GM23338 (cell line): ENCODE data around the gene MMD. TPM values are rescaled to one million over a fixed set of nuclear protein-coding genes. Genes with fewer than 3 reads are reported as not detected.
"Not testable (repeated sequence)": the region's sequence is repeated elsewhere in the genome, so short reads cannot be mapped to it uniquely, and the experiment has no call there.

ENCODE experiments used
- ATAC-seq: fragments of 200-7000 bp; cut with Tn5 transposase; 3 replicates; pipeline ENCODE4 v1.9.1; 2020
- DNase-seq: peaks from one replicate; pipeline ENCODE4 v3.0.0-alpha.2; 2015; ENCODE audit warnings: low spot score
- H2AFZ ChIP-seq: fragments of 200-600 bp; sonication (generic); 2 replicates; pipeline ENCODE4 v1.8.0; 2016; ENCODE audit warnings: antibody characterized with exemption, mild to moderate bottlenecking, moderate library complexity
- H3F3A ChIP-seq: fragments of 200-600 bp; sonication (generic); replicated peaks from 2 replicates; pipeline ENCODE4 v1.8.0; 2017; ENCODE audit warnings: antibody characterized with exemption, mixed run types, low read depth
- H3K27ac ChIP-seq: fragments of 200-600 bp; sonication (generic); 2 replicates; pipeline ENCODE4 v1.6.1; 2016; ENCODE audit warnings: low read depth
- H3K27me3 ChIP-seq: fragments of 200-600 bp; sonication (generic); 2 replicates; pipeline ENCODE4 v1.8.0; 2016; ENCODE audit warnings: mild to moderate bottlenecking, mixed run types, moderate library complexity; ENCODE audit not compliant: insufficient read depth
- H3K36me3 ChIP-seq: fragments of 200-600 bp; sonication (generic); 2 replicates; pipeline ENCODE4 v1.8.0; 2016; ENCODE audit warnings: mild to moderate bottlenecking; ENCODE audit not compliant: insufficient read depth
- H3K4me1 ChIP-seq: fragments of 200-600 bp; sonication (generic); 2 replicates; pipeline ENCODE4 v1.8.0; 2016; ENCODE audit warnings: mild to moderate bottlenecking, moderate library complexity; ENCODE audit not compliant: insufficient read depth
- H3K4me2 ChIP-seq: fragments of 200-600 bp; sonication (generic); 2 replicates; pipeline ENCODE4 v1.7.1; 2017; ENCODE audit warnings: mixed run types
- H3K4me3 ChIP-seq: fragments of 200-600 bp; sonication (generic); 2 replicates; pipeline ENCODE4 v1.6.1; 2016; ENCODE audit warnings: mixed run types
- H3K79me2 ChIP-seq: fragments of 200-600 bp; sonication (generic); replicated peaks from 2 replicates; pipeline ENCODE4 v1.8.0; 2017; ENCODE audit warnings: mild to moderate bottlenecking; ENCODE audit not compliant: insufficient read depth
- H3K9me2 ChIP-seq: fragments of 200-600 bp; sonication (generic); 2 replicates; pipeline ENCODE4 v1.8.0; 2017; ENCODE audit not compliant: insufficient read depth
- H4K20me1 ChIP-seq: fragments of 200-600 bp; sonication (generic); replicated peaks from 2 replicates; pipeline ENCODE4 v1.8.0; 2017; ENCODE audit warnings: mild to moderate bottlenecking; ENCODE audit not compliant: insufficient read depth
- H3K27ac Mint-ChIP-seq: 2 replicates; pipeline ENCODE4 v1.8.0; 2020; ENCODE audit warnings: inconsistent platforms, mild to moderate bottlenecking, moderate library complexity, mixed read lengths
- H3K27me3 Mint-ChIP-seq: 3 replicates; pipeline ENCODE4 v1.8.0; 2022; ENCODE audit warnings: low read depth, mild to moderate bottlenecking, moderate library complexity, mixed read lengths, inconsistent platforms; ENCODE audit not compliant: insufficient read depth, poor library complexity
- H3K36me3 Mint-ChIP-seq: 3 replicates; pipeline ENCODE4 v1.8.0; 2021; ENCODE audit warnings: low read depth, mild to moderate bottlenecking, inconsistent platforms, moderate library complexity, mixed read lengths
- H3K4me1 Mint-ChIP-seq: 3 replicates; pipeline ENCODE4 v1.8.0; 2020; ENCODE audit warnings: mild to moderate bottlenecking, inconsistent platforms, mixed read lengths
- H3K4me3 Mint-ChIP-seq: 3 replicates; pipeline ENCODE4 v1.8.0; 2021; ENCODE audit warnings: moderate library complexity, mild to moderate bottlenecking, inconsistent platforms, mixed read lengths
- H3K9me3 Mint-ChIP-seq: 3 replicates; pipeline ENCODE4 v1.8.0; 2020; ENCODE audit warnings: moderate library complexity, mild to moderate bottlenecking, inconsistent platforms, mixed read lengths
- EZH2phosphoT487 ChIP-seq: fragments of 200-600 bp; sonication (generic); IDR thresholded peaks from one replicate; pipeline ENCODE4 v1.8.1; 2018; ENCODE audit warnings: antibody characterized with exemption; ENCODE audit not compliant: unreplicated experiment
- POLR2AphosphoS5 ChIP-seq: IDR thresholded peaks from 2 replicates; pipeline ENCODE4 v1.6.1; 2016; ENCODE audit warnings: antibody characterized with exemption, low read depth
- ZNF331 ChIP-seq: fragments of 250-450 bp; sonication (Bioruptor Pico); IDR thresholded peaks from 2 replicates; pipeline ENCODE4 v1.5.0; 2020; ENCODE audit warnings: low read depth, mild to moderate bottlenecking, moderate library complexity
- polyA plus RNA-seq: library from polyadenylated mRNA; unstranded; fragments of >200 nt; fragmentation: Nextera tagmentation; extraction: Ambion mirVana; gene quantifications from 2 replicates; pipeline ENCODE4 v1.2.1, GENCODE V29; 2016
- total RNA-seq: library from RNA; depleted of rRNA; stranded (reverse); fragments of >200 nt; shearing (Covaris generic); gene quantifications from 2 replicates; pipeline ENCODE4 v1.2.3, GENCODE V29; 2014
- TF ChIP-seq, protein P1 (sequence below): IDR thresholded peaks from one replicate; pipeline ENCODE4 v1.6.1; 2018; ENCODE audit warnings: antibody characterized with exemption; ENCODE audit not compliant: unreplicated experiment
- TF ChIP-seq, protein P2 (sequence below): IDR thresholded peaks from 2 replicates; pipeline ENCODE4 v1.6.1; 2016; ENCODE audit warnings: antibody characterized with exemption

Gene MMD
- total and polyA plus RNA-seq, 2 experiments from 2014 or later: 46.4 to 47.0 TPM

DNA sequence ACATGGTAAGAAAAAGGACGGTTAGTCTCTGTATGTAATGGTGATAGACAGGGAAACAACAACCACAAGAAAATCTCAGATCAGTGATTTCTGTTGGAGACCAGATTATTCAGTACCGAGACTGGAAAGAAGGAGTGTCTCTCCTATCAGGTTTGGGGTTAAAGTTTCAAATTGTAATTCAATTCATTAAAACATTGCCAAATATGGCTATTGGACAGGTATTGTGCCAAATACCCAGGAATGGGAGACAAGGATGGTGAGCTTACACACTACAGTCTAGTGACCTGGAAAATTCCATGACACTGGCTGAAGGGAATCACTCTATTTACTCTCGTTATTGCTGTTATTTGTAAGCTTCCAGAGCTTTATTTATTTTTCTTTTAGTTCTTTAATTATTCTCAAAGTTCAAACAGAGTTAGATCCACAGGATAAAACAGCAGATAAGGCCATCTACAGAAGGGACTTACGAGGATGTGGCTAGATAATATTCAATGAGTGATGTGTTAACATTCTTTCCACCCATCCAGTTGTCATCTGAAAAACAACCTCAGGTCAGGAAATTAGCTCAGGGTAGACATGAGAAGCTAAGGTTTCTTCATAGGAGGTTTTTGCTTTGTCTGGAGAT lies 25.1 kb upstream of the MMD start:
- no peak overlapping the region for H3K27ac Mint-ChIP-seq
- H4K20me1 ChIP-seq: no peaks in the 10 kb centered on the region
- no peaks in the 10 kb centered on the region for H3K9me3 Mint-ChIP-seq
- H3K4me1 ChIP-seq: peaks cover 8% of the 10 kb centered on the region; the same call in 1 of the 2 replicates
- no peaks in the 10 kb centered on the region for H3K36me3 Mint-ChIP-seq
- no peaks in the 10 kb centered on the region for H3K9me2 ChIP-seq
- no peak overlapping the region for H3K4me2 ChIP-seq
- H3K4me3 ChIP-seq: no peak overlapping the region
- TF ChIP-seq ZNF331 (CRISPR knock-in tag): no peak
- TF ChIP-seq, protein P1, sequence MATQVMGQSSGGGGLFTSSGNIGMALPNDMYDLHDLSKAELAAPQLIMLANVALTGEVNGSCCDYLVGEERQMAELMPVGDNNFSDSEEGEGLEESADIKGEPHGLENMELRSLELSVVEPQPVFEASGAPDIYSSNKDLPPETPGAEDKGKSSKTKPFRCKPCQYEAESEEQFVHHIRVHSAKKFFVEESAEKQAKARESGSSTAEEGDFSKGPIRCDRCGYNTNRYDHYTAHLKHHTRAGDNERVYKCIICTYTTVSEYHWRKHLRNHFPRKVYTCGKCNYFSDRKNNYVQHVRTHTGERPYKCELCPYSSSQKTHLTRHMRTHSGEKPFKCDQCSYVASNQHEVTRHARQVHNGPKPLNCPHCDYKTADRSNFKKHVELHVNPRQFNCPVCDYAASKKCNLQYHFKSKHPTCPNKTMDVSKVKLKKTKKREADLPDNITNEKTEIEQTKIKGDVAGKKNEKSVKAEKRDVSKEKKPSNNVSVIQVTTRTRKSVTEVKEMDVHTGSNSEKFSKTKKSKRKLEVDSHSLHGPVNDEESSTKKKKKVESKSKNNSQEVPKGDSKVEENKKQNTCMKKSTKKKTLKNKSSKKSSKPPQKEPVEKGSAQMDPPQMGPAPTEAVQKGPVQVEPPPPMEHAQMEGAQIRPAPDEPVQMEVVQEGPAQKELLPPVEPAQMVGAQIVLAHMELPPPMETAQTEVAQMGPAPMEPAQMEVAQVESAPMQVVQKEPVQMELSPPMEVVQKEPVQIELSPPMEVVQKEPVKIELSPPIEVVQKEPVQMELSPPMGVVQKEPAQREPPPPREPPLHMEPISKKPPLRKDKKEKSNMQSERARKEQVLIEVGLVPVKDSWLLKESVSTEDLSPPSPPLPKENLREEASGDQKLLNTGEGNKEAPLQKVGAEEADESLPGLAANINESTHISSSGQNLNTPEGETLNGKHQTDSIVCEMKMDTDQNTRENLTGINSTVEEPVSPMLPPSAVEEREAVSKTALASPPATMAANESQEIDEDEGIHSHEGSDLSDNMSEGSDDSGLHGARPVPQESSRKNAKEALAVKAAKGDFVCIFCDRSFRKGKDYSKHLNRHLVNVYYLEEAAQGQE: no peak
- H3K4me3 Mint-ChIP-seq: no peak overlapping the region
- ATAC-seq (no peak), DNase-seq (no peak)
- H3K27me3 ChIP-seq: no peaks in the 10 kb centered on the region
- H3K4me1 Mint-ChIP-seq: peaks cover 21% of the 10 kb centered on the region
- no peak overlapping the region for H3K27ac ChIP-seq
- H3K27me3 Mint-ChIP-seq: peaks cover 2% of the 10 kb centered on the region
- H3K79me2 ChIP-seq: no peaks in the 10 kb centered on the region
- no peaks in the 10 kb centered on the region for H3K36me3 ChIP-seq
- no peak overlapping the region for H2AFZ ChIP-seq
- H3F3A ChIP-seq: no peaks in the 10 kb centered on the region

DNA sequence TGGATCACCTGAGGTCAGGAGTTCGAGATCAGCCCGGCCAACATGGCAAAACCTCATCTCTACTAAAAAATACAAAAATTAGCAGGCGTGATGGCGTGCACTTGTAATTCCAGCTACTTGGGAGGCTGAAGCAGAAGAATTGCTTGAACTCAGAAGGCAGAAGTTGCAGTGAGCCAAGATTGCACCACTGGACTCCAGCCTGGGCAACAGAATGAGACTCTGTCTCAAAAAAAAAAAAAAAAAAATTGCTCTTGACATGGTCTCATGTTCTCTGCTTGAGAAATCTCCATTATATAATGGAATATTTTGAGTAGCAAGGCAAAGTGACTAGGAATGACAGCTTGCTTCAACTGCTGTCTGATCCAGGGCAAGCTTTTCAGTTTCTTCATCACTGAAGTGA lies 24.4 kb upstream of the MMD start:
- H3K36me3 Mint-ChIP-seq, H4K20me1 ChIP-seq, H3K4me3 ChIP-seq, H3K27me3 Mint-ChIP-seq, H3K9me2 ChIP-seq, H3K27ac ChIP-seq, H3K27ac Mint-ChIP-seq, H3K4me1 ChIP-seq, H3F3A ChIP-seq, H3K4me2 ChIP-seq, H2AFZ ChIP-seq, H3K9me3 Mint-ChIP-seq, ATAC-seq, H3K36me3 ChIP-seq, H3K79me2 ChIP-seq, DNase-seq, H3K27me3 ChIP-seq, H3K4me3 Mint-ChIP-seq: not testable (repeated sequence)
- peaks cover 21% of the 10 kb centered on the region for H3K4me1 Mint-ChIP-seq

DNA sequence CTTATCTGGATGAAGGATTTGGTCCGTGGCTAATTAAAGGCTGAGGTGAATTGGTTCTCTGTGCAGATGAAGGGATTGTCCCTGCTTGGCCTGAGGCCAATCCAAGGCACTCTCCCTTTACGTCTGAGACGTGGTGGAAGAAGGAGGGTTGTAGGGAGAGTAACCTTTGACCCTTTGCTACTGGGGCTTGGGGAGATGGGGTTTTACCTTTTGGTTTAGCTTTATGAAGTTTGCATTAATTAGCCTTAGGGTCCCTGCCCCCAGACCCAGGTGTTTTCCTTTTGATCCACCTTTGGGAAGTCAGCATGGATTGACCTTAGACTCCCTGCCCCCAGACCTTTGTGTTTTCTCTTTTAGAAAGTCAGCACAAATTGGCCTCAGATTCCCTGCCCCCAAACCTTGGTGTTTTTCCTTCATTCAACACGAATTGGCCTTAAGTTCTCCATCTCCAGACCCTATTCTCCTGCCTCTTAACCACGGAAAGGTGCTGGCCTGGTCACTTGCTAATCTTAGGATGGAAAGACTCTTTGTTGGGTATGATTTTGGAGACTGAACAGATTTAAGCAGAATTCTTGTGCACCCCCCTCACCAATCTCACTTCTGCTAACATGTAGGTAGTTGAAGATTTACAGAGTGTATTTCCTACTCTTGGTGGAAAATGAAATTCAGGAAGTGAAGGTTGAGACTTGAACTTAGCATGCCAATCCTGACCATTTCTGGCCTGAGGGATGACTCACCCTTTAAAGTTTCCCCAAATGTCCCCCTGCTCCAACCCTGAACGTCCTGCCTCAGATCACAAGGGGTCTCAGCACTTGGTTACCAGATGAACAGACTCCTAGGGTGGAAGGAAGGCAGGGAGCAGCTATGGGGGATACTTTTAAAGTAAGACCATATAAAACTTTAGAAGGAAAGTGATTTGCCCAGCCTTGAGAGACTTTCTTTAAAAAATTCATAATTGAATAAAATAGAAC lies 23.1 kb upstream of the MMD start:
- Mint-ChIP-seq H3K9me3 (no peaks in the 10 kb centered on the region), H3K27ac (no peak overlapping the region), H3K4me1 (peaks cover 21% of the 10 kb centered on the region), H3K4me3 (no peak overlapping the region), H3K27me3 (peaks cover 2% of the 10 kb centered on the region), H3K36me3 (no peaks in the 10 kb centered on the region)
- no peaks in the 10 kb centered on the region for H3F3A ChIP-seq
- H3K79me2 ChIP-seq: no peaks in the 10 kb centered on the region
- DNase-seq (no peak), ATAC-seq (no peak)
- no peaks in the 10 kb centered on the region for H4K20me1 ChIP-seq
- H3K27ac ChIP-seq: no peak overlapping the region
- peak overlapping the region; percentile 45; the same call in 1 of the 2 replicates for H3K4me2 ChIP-seq
- H2AFZ ChIP-seq: peak overlapping the region; percentile 76
- no peaks in the 10 kb centered on the region for H3K36me3 ChIP-seq
- H3K4me3 ChIP-seq: no peak overlapping the region
- H3K9me2 ChIP-seq: no peaks in the 10 kb centered on the region
- H3K4me1 ChIP-seq: peaks cover 8% of the 10 kb centered on the region; the same call in 1 of the 2 replicates
- no peaks in the 10 kb centered on the region for H3K27me3 ChIP-seq
- TF ChIP-seq POLR2AphosphoS5: no peak
- TF ChIP-seq, protein P2, sequence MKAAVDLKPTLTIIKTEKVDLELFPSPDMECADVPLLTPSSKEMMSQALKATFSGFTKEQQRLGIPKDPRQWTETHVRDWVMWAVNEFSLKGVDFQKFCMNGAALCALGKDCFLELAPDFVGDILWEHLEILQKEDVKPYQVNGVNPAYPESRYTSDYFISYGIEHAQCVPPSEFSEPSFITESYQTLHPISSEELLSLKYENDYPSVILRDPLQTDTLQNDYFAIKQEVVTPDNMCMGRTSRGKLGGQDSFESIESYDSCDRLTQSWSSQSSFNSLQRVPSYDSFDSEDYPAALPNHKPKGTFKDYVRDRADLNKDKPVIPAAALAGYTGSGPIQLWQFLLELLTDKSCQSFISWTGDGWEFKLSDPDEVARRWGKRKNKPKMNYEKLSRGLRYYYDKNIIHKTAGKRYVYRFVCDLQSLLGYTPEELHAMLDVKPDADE: no peak
- no peak for TF ChIP-seq EZH2phosphoT487
